GM18519 (cell line): ENCODE results near the gene PLA2G4D.

Source experiments
- ATAC-seq: cut with Tn5 transposase; IDR thresholded peaks from one replicate; pipeline ENCODE4 v1.9.1; 2021; ENCODE audit warnings: mild to moderate bottlenecking, moderate library complexity; ENCODE audit not compliant: unreplicated experiment, low FRiP score

The PLA2G4D gene

GRCh38 chr15:42094512-42094963, at the start of gene PLA2G4D:
PLA2G4D (minus strand) TSS chr15:42094562; CDS start chr15:42094459, 103 bp downstream.
- no peak for ATAC-seq

GRCh38 chr15:42143356-42143755, 49.0 kb upstream of the PLA2G4D start:
- ATAC-seq, result no peak

GRCh38 chr15:42141795-42142667, 47.7 kb upstream of the PLA2G4D start:
- ATAC-seq, result no peak

GRCh38 chr15:42141246-42141645, 46.9 kb upstream of the PLA2G4D start:
- no peak for ATAC-seq

GRCh38 chr15:42140383-42141070, 46.2 kb upstream of the PLA2G4D start:
- no peak for ATAC-seq

- ATAC-seq, result no peak
Observed at GRCh38 chr15:42139596-42139995, 45.2 kb upstream of the PLA2G4D start.

- no peak for ATAC-seq
Observed at GRCh38 chr15:42138968-42139386, 44.6 kb upstream of the PLA2G4D start.

- no peak for ATAC-seq
Observed at GRCh38 chr15:42138411-42138810, 44.0 kb upstream of the PLA2G4D start.

- no peak for ATAC-seq
Observed at GRCh38 chr15:42137461-42138261, 43.3 kb upstream of the PLA2G4D start.

- no peak for ATAC-seq
Observed at GRCh38 chr15:42136513-42136912, 42.2 kb upstream of the PLA2G4D start.

GRCh38 chr15:42135351-42135750, 41.0 kb upstream of the PLA2G4D start:
- no peak for ATAC-seq

GRCh38 chr15:42134617-42135245, 40.4 kb upstream of the PLA2G4D start:
- no peak for ATAC-seq

GRCh38 chr15:42133886-42134502, 39.6 kb upstream of the PLA2G4D start:
- ATAC-seq, result no peak

GRCh38 chr15:42133356-42133755, 39.0 kb upstream of the PLA2G4D start:
- ATAC-seq, result no peak

- no peak for ATAC-seq
Observed at GRCh38 chr15:42131826-42132806, 37.8 kb upstream of the PLA2G4D start.

- no peak for ATAC-seq
Observed at GRCh38 chr15:42131006-42131405, 36.6 kb upstream of the PLA2G4D start.

- no peak for ATAC-seq
Observed at GRCh38 chr15:42130246-42130986, 36.1 kb upstream of the PLA2G4D start.

- no peak for ATAC-seq
Observed at GRCh38 chr15:42129364-42129763, 35.0 kb upstream of the PLA2G4D start.
